NCI-H187 treated with DMSO at 0.1 percent for 48 hours (cell line): ENCODE data around the gene POLR2H.
"Not testable (repeated sequence)": the region's sequence is repeated elsewhere in the genome, so short reads cannot be mapped to it uniquely, and the experiment has no call there.

Experiments used
- DNase-seq: peaks from one replicate; lab custom pipeline; 2025; lab: John Stamatoyannopoulos, UW

Gene POLR2H

DNA sequence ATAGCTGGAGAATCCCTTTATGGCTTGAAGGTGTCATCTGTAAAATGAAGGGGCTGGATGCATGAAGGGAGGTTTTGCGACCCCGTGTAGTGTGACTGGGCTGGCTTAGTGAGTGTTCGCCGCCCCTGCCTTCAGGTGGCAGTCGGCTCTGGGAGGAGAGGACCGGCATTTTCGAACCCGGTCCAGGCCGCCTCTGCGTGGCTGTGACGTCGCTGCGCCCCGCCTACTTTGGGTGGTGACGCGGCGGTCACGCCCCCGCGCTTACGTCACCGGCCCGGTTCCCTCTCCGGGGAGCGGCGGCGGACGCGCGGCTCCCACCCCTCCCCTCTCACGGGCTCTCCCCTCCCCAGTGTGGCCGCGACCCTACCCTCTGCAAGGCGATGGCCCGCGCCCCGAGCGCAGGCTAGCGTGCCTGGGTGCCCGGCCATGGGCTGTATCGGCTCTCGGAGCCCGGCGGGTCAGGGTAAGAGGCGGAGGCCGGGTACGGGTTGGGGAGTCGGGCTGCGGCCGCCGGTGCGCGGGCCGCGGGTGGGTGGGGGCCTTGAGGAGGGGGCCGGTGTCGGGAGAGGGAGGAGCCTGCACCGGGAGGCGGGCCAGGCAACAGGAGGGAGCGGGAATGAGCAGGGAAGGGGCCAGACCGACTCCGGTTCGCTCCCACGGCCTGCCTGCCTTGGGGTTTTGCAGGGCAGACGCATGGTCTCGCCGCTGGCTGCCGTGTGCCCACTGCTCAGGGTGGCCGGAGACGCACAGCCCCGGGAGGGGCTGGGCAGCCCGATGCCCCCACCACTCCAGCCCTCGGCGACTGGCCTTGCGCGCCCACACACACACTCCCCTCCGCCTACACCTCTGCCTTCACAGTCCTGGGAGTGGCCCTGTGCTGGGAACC lies 25.6 kb upstream of the POLR2H start:
- no peak for DNase-seq

DNA sequence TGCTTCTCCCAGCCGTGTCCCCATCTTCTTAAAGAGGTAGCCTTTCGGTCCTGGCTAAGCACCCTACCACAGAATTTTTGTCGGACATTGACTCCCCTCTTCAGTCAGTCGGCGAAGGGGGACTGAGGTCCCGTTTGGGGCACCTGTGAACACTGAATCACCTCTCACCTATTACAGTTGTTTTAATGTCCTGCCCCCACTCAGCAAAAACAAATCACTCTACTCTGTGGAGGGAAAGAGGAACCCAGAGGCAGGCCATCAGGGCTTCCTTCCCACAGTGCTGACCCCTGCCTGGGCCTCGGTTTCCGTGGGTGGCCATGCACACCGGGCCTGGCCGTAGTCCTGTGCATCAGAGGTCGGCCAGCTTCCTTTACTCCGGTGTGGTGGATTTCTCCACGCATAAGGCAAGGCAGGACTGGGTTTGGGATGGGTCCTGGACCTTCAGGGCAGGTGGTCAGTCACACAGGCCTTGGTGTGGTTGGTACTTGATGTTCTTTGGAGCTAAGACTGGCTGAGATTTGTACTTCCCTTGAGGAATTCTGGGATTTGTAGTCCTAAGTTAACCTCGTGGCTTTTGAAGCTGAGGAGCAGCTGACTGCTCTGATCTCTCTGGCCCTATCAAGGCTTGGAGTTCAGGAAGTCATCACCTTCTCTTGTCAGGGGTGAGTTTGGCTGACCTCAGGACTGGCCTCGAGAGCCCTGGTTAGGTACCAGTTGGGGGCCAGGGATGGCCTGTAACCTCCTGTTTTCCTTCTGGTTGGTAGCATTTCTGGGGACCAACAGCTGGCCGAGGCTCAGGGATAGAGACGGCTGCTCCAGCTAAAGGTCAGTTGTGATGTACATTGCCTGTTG lies 24.7 kb upstream of the POLR2H start:
- DNase-seq: no peak

DNA sequence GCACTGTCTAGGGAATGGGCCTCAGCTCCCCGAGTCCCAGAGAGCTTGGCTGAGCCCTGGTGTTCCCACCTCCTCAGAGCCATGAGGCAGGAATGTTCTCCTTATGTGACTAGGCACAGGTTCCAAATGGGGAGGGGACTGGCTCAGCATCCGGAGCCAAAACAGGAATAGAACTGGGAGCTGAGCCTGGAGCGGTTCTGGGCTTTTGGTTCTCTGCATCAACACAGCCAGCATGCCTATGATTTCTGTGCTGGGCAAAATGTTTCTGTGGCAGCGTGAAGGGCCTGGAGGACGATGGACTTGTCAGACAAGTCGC lies 24.2 kb upstream of the POLR2H start, which contains the start of gene FAM131A:
Gene FAM131A (plus strand): TSS at position 202 of the 316 bp plus-strand sequence. CDS start 31 bp downstream, at position 233.
- no peak for DNase-seq

DNA sequence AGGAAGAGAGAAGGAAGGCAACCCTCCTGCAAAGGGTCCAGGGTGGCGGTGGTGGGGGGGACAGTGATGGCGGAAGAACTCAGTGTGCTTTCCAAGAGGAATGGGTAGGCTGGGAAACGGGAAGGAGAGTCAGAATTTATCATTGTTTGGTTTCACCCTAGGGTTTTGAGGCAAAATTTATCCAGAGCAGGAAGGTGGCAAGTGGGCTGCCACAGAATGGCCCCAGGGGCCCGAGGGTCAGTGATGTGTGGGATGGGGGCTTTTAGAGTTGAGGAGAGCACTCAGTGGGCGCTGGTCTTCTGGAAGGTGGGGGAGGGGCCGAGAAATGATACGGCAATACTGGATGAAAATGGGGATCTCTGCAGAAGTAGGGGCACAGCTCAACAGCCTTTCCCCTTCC lies 23.5 kb upstream of the POLR2H start:
- DNase-seq: no peak

DNA sequence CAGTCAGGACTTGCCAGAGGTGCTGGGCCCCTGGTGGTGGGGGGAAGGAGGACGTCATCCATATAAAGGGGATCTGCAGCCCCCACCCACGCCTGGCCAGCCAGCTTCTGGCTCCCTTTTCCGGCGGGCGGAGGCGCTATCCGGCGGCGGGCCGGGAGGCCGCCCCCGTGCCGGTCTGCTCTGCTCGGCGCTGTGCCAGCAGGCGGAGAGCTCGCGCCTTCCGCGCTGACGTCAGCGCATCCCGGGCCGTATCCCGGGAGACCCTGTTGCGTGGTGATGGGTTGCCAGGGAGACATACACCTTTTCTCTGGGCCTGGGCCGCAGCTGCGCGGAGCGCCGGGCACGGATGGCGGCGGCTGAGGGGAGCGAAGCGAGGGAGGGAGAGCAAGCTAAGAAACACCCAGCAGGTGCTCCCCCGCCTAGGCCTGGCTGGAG lies 23.0 kb upstream of the POLR2H start:
- DNase-seq: peak; percentile 56

DNA sequence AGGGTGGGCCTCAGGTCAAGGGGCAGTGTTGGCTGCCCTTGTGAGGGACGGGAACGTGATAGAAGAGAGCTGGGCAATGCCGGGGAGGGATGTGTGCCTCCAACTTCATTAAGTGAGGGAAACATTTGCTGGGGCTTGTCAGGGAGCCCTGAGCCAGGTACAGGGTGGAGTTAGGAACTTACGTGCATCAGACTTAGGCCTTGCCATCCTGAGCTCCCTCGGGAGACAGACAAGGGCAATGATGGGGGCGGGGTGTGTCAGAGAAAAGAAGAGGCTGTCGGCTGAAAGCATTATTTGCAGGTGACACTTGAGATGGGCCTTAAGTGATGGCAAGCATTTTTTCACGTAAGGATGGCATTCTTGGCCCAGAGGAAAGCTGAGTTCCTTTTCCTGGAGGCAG lies 22.5 kb upstream of the POLR2H start:
- DNase-seq: peak; percentile 71

DNA sequence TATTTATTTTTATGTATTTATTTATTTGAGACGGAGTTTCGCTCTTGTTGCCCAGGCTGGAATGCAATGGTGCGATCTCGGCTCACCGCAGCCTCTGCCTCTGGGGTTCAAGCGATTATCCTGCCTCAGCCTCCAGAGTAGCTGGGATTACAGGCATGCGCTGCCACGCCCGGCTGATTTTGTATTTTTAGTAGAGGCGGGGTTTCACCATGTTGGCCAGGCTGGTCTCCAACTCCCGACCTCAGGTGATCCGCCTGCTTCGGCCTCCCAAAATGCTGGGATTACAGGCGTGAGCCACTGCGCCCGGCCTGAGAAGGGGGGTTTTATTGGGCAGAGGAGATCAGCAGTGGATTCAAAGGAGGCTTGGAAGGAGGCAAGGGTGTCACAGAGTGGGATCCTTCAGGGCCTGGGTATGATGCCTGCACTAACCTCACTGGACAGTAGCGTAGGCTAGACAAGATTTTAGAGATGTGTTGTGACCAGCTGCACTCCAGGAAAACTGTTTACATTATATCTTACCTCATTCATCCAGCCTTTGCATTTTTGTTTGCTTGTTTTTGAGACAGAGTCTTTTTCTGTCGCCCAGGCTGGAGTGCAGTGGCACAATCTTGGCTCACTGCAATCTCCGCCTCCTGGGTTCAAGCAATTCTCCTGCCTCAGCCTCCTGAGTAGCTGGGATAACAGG lies 21.9 kb upstream of the POLR2H start:
- not testable (repeated sequence) for DNase-seq

DNA sequence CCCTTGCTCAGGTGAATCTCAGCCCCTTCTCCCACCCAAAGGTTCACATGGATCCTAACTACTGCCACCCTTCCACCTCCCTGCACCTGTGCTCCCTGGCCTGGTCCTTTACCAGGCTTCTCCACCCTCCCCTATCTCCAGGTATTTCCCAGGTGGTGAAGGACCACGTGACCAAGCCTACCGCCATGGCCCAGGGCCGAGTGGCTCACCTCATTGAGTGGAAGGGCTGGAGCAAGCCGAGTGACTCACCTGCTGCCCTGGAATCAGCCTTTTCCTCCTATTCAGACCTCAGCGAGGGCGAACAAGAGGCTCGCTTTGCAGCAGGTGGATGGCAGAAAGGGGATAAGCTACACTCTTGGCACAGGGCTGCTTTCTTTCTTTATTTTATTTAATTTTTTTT lies 19.6 kb upstream of the POLR2H start:
- DNase-seq: peak; percentile 17

DNA sequence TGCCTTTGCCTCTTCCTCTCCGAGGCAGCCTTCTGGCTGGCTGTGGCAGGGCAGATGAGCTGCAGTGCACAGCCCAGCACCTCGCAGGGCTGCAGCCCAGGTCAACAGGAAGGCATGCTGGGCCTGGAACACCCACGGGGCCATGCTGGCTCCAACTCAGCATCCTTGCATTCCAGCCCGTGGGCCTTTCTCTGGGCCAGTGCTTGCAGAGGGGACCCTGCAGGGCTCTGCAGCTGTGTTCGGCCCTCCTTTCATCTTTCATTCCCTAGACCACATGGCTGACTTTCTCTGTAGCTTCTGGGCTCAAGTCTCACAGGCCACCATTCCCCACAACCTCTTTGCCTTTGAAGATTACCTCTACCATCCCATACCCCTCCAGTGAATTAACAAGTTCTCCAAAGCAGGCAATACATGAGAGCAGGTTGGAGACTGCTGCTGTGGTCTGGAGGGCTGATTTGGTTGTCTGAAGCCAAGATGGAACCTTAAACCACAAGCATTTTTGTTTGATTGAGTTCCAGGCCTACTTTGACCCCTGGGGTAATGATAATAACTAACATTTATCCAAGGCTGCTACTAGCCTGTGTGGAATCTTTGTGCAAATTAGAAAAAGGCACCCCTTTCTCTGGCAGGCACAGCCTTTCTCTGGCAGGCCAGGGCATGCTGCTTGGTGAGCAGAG lies 18.2 kb upstream of the POLR2H start:
- no peak for DNase-seq

DNA sequence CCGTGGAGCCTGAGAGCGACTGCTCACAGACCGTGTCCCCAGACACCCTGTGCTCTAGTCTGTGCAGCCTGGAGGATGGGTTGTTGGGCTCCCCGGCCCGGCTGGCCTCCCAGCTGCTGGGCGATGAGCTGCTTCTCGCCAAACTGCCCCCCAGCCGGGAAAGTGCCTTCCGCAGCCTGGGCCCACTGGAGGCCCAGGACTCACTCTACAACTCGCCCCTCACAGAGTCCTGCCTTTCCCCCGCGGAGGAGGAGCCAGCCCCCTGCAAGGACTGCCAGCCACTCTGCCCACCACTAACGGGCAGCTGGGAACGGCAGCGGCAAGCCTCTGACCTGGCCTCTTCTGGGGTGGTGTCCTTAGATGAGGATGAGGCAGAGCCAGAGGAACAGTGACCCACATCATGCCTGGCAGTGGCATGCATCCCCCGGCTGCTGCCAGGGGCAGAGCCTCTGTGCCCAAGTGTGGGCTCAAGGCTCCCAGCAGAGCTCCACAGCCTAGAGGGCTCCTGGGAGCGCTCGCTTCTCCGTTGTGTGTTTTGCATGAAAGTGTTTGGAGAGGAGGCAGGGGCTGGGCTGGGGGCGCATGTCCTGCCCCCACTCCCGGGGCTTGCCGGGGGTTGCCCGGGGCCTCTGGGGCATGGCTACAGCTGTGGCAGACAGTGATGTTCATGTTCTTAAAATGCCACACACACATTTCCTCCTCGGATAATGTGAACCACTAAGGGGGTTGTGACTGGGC lies 16.8 kb upstream of the POLR2H start:
- DNase-seq: no peak

DNA sequence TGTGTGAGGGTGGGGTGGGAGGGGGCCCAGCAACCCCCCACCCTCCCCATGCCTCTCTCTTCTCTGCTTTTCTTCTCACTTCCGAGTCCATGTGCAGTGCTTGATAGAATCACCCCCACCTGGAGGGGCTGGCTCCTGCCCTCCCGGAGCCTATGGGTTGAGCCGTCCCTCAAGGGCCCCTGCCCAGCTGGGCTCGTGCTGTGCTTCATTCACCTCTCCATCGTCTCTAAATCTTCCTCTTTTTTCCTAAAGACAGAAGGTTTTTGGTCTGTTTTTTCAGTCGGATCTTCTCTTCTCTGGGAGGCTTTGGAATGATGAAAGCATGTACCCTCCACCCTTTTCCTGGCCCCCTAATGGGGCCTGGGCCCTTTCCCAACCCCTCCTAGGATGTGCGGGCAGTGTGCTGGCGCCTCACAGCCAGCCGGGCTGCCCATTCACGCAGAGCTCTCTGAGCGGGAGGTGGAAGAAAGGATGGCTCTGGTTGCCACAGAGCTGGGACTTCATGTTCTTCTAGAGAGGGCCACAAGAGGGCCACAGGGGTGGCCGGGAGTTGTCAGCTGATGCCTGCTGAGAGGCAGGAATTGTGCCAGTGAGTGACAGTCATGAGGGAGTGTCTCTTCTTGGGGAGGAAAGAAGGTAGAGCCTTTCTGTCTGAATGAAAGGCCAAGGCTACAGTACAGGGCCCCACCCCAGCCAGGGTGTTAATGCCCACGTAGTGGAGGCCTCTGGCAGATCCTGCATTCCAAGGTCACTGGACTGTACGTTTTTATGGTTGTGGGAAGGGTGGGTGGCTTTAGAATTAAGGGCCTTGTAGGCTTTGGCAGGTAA lies 16.0 kb upstream of the POLR2H start:
- peak; percentile 17 for DNase-seq

DNA sequence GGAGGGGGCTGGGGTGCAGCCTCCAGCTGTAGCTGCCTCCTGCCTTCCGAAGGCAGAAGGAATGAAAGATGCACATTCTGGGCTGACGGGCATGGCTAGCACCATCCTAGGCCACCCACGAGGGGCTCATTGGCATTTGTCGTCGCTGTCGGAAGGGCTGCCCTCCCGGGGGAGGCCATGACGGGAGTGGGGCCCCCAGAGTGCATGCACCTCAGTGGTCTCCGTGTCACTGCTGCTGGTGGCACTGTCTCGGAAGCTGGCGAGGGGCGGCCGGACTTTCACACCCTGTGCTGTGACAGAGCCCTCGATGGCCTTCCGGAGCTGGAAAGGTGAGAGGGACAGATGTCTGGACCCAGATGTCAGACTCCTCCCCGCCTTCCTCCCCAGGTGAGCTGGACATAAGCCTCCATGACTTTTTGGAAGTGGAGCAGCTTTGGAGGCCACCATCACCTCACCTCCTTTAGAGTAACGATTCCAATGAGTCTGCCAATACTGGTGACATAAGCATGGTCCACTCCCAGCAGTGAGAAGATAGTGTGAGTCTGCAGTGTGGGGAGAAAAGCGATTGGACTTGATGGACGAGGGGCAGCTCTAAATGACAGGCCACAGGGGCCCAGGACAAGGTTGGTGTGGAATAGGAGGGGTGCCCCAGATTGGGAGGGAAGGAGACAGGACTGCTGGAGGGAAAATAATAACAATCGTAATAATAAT lies 14.9 kb upstream of the POLR2H start:
- no peak for DNase-seq

DNA sequence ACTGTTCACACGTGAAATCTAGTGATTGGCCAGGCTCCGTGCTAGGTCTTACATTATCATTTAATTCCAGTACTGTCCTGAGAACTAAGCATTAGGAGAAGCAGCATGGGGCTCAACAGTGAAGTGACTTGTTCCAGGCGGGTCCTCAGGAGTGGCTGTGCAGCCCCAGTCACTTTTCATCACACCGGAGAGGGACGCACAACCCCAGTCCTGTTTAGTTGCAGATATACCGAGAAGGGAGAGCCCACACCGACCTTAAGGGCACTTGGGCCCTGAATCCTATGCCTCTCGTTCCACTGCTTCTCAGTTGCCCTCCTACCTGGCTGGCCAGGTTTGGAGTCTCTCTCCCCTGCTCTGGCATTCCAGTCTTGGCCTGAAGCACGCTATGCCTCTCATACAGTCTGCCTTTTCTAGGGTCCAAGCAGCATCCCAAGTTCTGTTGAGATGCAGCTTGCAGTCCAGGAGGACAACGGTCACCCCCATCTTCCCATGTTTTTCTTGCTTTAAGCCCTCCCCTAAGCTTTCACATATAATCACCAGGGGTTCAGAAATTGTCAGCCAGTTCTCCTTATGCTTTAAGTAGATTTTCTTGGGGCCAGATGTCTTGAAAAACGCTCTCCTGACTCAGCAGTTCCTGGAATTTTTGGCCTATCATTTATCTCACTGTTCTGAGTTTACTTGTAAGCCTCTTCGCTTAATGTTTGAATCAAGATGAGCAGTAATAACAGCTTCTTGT lies 14.0 kb upstream of the POLR2H start:
- DNase-seq: no peak

DNA sequence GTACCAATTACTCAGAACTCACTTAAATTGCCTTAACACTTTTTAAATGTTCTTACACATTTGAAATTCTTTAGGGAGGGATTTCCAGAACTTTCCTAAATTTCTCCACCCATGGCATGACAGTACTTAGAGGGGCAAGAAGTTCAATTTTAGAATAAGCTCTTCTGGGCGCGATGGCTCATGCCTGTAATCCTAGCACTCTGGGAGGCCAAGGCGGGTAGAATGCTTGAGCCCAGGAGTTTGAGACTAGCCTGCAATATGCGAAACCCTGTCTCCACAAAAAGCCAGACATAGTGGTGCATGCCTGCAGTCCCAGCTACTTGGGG lies 13.5 kb upstream of the POLR2H start:
- no peak for DNase-seq

DNA sequence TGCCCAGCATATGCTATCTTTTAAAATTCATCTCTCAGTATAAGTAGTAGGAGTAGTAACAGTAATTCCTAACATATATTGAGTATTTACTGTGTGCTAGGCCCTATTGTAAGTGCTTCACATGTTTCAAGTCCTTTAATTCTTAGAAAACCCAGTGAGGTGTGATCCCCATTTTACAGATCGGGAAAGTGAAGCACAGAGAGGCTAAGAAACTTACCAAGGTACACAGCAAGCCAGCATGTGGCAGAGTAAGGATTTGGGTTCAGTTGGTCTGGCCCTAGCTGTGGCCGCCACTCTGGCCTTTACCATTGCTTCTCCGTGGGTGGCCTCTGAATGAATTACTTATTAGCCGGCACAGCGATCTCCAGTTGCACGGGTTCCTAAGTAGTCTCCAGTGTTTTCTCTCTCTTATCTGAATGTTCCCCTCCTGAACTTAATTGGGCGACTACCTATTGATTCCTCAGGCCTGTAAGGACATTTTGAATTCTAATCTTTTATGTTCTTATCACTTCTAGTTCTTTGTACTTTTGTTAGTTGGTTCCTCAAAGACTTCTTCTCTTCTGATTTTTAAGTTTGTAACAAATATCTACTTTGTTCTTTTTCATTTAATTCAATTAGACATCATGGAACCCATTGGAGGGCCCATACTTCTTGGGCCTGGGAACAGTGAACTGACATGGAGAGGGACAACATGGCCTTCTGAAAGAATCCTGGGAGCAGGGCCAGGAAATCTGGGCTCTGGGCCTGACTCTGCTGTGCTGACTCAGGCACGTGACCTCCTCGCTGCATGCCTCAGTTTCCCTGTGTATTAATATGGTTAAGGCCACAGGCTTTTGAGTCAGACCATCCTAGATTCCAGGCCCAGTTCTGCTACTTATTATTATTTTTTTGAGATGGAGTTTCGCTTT lies 11.7 kb upstream of the POLR2H start:
- DNase-seq: no peak

DNA sequence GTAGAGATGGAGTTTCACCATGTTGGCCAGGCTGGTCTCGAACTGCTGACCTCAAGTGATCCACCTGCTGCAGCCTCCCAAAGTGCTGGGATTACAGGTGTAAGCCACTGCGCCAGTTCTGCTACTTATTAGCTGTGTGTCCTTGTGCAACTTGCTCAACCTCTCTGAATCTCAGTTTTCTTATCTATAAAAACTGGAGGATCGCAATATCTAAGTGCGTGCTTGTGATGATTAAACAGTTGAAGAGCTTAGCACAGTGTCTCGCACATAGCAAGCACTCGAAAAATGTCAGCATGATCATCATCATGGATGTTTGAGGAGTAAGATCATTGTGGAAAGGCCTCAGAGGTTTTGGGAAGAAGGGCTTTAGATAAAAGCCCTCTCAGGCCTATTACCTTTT lies 10.9 kb upstream of the POLR2H start:
- no peak for DNase-seq

DNA sequence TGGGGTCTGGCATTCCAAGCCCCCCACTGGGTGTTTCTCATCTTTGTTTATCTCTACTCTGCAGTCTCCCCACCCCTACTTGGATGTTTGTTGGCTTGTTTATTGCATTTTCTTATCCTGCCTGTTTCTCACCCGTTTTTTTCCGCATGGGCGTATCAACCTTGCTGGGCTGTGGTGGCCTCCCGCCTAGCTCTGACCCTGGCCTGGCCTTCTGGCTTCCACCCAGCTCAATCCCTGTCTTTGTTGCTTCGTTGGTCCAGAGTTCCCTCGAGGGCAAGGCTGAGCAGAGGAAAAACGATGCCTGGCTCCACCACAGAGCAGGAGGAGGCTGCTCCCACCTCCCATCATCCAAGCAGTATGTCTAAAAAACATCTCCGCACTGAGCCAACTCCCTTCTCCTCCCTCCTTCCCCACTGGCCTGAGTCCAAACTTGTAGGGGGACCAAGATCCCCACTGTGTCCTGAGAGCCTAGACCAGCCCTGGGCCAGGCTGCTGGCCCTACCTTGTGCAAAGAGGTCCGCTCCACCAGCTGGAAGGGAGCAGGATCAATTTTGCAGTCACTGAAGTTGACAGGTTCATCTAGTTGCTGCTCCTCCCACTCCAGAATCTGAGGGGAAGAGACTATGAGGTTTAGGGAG lies 9.9 kb upstream of the POLR2H start:
- DNase-seq: no peak
